ENCODE data around the gene SLC17A9. TPM values are rescaled to one million over a fixed set of nuclear protein-coding genes. Genes with fewer than 3 reads are reported as not detected.
A peak's percentile ranks its signal among the peaks of the same experiment; 100 is the strongest.
"Not testable (repeated sequence)": the region's sequence is repeated elsewhere in the genome, so short reads cannot be mapped to it uniquely, and the experiment has no call there.

Gene SLC17A9
- total and polyA plus RNA-seq, 2 experiments from 2014 or later = 32.0 to 39.3 TPM

DNA sequence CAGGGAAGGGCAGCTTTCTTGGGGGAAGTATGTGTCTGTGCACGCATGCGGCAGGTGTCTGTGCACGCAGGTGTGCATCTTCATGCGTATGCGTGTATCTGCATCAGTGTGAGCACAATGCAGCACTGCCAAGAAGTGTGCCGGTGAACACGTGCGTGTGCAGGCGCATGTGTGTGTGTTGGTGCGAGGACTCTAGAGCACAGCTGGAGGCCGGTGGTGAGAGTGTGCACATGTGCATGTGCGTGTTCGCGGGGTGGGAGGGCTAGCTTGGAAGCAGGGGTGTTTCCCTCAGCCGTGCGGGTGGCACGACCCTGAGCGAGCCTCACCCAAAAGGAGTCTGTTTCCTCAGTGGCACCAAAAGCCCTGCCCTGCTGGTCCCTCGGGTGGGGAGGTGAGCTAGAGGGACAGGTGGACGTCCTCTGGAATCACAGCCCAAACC is 7.5 kb downstream of the SLC17A9 start:
- Histone ChIP-seq H3K4me1 (ENCODE audit: insufficient read depth) (no peaks in the 10 kb centered on the region; the same call in 1 of the 2 replicates), H3K9me2 (ENCODE audit: insufficient read depth) (no peaks in the 10 kb centered on the region), H2AFZ (no peak overlapping the region), H3K79me2 (replicated peaks; ENCODE audit: insufficient read depth) (peaks cover 13% of the 10 kb centered on the region), H3K4me2 (no peak overlapping the region), H3K27ac (ENCODE audit: low read depth) (no peak overlapping the region), H4K20me1 (replicated peaks; ENCODE audit: insufficient read depth) (no peaks in the 10 kb centered on the region; the same call in 1 of the 2 replicates), H3K27me3 (ENCODE audit: insufficient read depth) (no peaks in the 10 kb centered on the region), H3F3A (replicated peaks; ENCODE audit: low read depth) (no peaks in the 10 kb centered on the region; the same call in 1 of the 2 replicates), H3K36me3 (ENCODE audit: insufficient read depth) (no peaks in the 10 kb centered on the region), H3K4me3 (no peak overlapping the region)
- peaks cover 8% of the 10 kb centered on the region; the same call in 2 of the 3 replicates for H3K36me3 Mint-ChIP-seq (ENCODE audit: low read depth)
- no peak overlapping the region for H3K4me3 Mint-ChIP-seq
- peaks cover 4% of the 10 kb centered on the region; the same call in 2 of the 3 replicates for H3K4me1 Mint-ChIP-seq
- ATAC-seq (no peak), DNase-seq (ENCODE audit: low spot score) (no peak)
- no peaks in the 10 kb centered on the region for H3K9me3 Mint-ChIP-seq
- H3K27me3 Mint-ChIP-seq (ENCODE audit: insufficient read depth, low read depth, poor library complexity) = peaks cover 4% of the 10 kb centered on the region
- TF ChIP-seq ZNF114 (CRISPR knock-in tag; IDR thresholded peaks at IDR 0.05) (no peak), STAT1 (IDR thresholded peaks at IDR 0.05; ENCODE audit: unreplicated experiment) (no peak), JUNB (IDR thresholded peaks at IDR 0.05; ENCODE audit: unreplicated experiment) (no peak)
- TF ChIP-seq, protein P1, sequence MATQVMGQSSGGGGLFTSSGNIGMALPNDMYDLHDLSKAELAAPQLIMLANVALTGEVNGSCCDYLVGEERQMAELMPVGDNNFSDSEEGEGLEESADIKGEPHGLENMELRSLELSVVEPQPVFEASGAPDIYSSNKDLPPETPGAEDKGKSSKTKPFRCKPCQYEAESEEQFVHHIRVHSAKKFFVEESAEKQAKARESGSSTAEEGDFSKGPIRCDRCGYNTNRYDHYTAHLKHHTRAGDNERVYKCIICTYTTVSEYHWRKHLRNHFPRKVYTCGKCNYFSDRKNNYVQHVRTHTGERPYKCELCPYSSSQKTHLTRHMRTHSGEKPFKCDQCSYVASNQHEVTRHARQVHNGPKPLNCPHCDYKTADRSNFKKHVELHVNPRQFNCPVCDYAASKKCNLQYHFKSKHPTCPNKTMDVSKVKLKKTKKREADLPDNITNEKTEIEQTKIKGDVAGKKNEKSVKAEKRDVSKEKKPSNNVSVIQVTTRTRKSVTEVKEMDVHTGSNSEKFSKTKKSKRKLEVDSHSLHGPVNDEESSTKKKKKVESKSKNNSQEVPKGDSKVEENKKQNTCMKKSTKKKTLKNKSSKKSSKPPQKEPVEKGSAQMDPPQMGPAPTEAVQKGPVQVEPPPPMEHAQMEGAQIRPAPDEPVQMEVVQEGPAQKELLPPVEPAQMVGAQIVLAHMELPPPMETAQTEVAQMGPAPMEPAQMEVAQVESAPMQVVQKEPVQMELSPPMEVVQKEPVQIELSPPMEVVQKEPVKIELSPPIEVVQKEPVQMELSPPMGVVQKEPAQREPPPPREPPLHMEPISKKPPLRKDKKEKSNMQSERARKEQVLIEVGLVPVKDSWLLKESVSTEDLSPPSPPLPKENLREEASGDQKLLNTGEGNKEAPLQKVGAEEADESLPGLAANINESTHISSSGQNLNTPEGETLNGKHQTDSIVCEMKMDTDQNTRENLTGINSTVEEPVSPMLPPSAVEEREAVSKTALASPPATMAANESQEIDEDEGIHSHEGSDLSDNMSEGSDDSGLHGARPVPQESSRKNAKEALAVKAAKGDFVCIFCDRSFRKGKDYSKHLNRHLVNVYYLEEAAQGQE (IDR thresholded peaks at IDR 0.05; ENCODE audit: unreplicated experiment) = no peak
- peak overlapping the region; percentile 52; the same call in 1 of the 2 replicates for H3K27ac Mint-ChIP-seq

DNA sequence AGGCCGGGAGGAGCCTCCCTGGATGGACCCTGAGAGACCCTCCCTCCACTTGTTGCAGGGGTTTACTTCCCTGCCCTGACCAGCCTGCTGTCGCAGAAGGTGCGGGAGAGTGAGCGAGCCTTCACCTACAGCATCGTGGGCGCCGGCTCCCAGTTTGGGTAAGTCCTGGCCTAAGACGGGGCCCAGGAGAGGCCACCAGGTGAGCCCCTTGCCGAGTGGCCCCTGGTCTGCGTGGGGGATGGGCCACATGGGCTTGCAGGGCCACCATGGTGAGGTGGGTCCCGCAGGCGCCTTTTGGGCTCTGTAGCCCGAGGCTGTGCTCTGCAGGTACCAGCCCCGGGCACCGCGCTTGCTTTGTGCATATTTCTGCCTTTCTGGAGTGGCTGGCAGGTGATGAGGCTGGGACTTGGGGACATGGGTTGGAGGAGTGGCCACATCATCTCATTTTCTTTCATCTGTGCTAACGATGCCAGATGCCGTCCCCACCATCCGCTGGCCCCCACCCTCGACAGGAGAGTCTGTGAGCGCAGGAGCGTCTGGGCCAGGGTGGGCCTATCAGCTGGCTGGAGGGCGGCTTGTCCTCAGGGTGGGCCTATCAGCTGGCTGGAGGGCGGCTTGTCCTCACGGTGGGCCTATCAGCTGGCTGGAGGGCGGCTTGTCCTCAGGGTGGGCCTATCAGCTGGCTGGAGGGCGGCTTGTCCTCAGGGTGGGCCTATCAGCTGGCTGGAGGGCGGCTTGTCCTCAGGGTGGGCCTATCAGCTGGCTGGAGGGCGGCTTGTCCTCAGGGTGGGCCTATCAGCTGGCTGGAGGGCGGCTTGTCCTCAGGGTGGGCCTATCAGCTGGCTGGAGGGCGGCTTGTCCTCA is 8.2 kb downstream of the SLC17A9 start:
- H3F3A ChIP-seq (replicated peaks; ENCODE audit: low read depth); H3K4me3 ChIP-seq; H2AFZ ChIP-seq; H3K79me2 ChIP-seq (replicated peaks; ENCODE audit: insufficient read depth); H3K27ac ChIP-seq (ENCODE audit: low read depth); H3K4me1 Mint-ChIP-seq; H3K27me3 ChIP-seq (ENCODE audit: insufficient read depth); H4K20me1 ChIP-seq (replicated peaks; ENCODE audit: insufficient read depth); H3K9me3 Mint-ChIP-seq; H3K4me2 ChIP-seq; H3K4me1 ChIP-seq (ENCODE audit: insufficient read depth); H3K36me3 ChIP-seq (ENCODE audit: insufficient read depth); H3K9me2 ChIP-seq (ENCODE audit: insufficient read depth); H3K36me3 Mint-ChIP-seq (ENCODE audit: low read depth); DNase-seq (ENCODE audit: low spot score); H3K27me3 Mint-ChIP-seq (ENCODE audit: insufficient read depth, low read depth, poor library complexity): not testable (repeated sequence)
- peak overlapping the region; percentile 89 for H3K27ac Mint-ChIP-seq
- peak; percentile 52 for ATAC-seq
- H3K4me3 Mint-ChIP-seq = 0 out of 3 replicates have a peak overlapping the region, but pooled peaks have one; percentile 24
